CD4-positive, alpha-beta T cell treated with Interleukin-4 for 1 hour (primary cell): Measurements from ENCODE around the gene IL36RN.

ENCODE experiments used
- DNase-seq, 2 donors: peaks; one replicate each; pipeline ENCODE4 v3.0.0-alpha.2; 2020 to 2022

The IL36RN gene

GRCh38 chr2:113058998-113059960 is at the start of gene IL36RN:
IL36RN (plus strand) TSS chr2:113059198; CDS start chr2:113059439, 241 bp downstream.
- DNase-seq: no peak

DNA sequence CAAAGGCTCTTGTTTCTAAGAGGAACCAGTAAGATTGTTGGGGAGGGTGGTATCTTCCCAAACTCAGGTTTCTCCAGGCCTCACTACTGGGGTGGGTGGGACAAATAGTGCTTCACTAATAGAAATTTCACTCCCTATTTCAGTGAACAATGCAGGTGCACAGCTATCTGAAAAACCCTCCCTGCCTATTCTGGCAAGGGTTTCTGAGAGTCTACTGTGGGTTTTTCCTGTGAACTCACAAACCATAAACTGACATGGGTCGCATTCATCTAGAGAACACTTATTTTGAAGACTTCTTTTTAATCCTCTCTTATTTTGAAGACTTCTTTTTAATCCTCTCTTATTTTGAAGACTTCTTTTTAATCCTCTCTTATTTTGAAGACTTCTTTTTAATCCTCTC is 49.4 kb upstream of the IL36RN start:
- DNase-seq: no peak

- DNase-seq: no peak
Observed at GRCh38 chr2:113010088-113010487, 48.9 kb upstream of the IL36RN start.

DNA sequence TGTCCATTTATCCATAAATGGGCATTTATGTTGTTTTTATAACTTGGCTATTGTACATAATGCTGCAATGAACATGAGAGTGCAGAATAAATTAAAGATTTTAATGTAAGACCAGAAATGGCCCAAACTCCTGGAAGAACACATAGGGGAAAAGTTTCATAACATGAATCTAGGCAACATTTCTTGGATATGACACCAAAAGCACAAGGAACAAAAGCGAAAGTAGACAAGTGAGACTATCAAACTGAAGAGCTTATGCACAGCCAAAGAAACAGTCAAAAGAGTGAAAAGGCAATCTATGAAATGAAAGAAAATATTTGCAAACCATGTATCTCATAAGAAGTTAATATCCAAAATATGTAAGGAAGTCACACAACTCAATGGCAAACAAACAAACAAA is 47.9 kb upstream of the IL36RN start:
- no peak for DNase-seq

DNA sequence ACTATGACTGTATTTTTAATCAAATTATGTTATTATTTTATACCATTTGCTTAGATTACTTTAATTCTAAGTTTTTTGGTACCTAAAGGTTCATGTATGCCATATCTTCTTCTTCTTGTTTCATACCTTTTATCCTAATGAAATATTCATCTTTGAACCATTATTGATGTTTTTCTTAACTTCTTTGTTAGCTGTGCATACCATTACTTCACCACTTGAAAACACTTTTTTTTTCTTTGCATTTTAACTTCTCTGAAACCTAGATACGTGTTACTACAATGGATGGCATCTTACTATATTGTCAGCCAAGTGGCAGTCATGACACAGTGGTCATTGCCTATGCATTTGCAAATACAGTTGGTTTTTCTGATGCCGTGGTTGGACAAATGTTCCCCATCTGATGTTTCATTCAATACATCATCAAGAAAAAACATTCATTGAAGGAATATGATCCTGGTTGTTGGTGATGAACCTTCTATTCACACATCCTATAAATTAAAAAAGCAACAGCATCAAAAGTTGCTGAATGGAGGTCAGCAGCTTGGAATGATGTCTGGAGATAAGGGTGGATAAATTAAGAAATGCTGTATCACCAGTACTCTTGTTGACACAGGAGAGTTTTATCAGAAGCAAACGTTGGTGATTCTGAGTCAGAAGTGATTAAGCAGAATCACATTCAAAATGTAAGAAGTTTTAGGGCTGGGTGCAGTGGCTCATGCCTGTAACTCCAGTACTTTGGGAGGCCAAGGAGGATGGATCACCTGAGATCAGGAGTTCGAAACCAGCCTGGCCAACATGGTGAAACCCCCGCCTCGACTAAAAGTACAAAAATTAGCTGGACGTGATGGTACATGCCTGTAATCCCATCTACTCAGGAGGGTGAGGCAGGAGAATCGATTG is 46.3 kb upstream of the IL36RN start:
- no peak for DNase-seq

- DNase-seq: no peak
Observed at GRCh38 chr2:113013336-113013661, 45.7 kb upstream of the IL36RN start.

- DNase-seq: no peak
Observed at GRCh38 chr2:113014067-113014466, 44.9 kb upstream of the IL36RN start.

DNA sequence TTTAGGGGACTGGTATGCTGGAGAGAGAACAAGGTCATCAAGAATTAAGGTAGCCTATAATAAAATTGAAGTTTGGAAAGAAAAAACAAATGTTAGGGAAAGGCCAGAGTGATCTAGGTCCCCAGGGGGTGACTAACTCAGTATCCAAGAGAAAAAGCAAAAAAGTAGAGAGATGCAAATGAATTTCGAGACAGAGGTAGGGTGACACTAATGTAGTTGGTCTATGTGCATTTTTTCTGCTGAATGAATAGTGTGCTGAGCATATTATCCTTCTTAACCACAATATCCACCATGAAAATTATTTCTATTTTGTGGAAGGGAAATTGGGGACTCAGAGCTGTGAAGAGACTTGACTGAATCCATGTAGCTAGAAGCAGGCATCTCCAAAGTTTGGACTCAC is 44.0 kb upstream of the IL36RN start:
- DNase-seq: no peak

DNA sequence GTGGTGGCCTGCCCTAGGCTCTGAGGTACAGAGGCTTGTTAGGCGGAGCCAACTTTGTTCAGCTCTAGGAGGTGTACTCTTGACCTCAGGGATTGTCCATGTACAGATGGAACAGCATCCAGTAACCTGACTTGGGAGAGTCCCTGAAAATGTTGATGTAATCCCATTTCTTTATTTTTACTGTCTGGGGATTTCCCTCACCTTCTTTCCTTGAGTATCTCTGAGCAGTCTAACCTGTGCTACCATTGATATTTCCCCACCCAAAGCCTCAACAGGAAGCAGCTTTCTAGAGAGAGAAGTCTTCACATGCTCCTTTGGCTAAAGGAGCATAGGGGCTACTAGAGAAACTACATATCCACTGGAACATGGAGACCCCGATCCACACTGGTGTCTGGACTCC is 43.3 kb upstream of the IL36RN start:
- no peak for DNase-seq

DNA sequence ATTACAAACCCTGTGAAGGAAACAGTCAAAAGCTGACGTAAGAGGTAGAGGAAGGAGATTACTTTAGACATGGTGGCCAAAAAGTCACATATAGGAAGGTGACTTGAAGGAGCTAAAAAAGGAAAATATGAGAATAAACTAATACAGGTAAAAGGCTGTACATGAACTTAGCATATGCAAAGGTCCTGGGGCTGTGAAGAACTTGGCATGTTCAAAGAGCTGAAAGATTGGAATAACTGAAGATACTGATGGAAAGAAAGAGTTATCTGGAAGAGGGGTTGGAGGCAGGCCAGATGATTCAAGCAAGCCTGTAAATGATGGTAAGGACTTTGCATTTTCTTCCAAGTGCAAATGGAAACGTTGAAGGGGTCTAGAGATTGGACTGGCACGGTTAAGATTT is 40.5 kb upstream of the IL36RN start:
- no peak for DNase-seq

- DNase-seq: no peak
Observed at GRCh38 chr2:113021312-113021711, 37.7 kb upstream of the IL36RN start.

DNA sequence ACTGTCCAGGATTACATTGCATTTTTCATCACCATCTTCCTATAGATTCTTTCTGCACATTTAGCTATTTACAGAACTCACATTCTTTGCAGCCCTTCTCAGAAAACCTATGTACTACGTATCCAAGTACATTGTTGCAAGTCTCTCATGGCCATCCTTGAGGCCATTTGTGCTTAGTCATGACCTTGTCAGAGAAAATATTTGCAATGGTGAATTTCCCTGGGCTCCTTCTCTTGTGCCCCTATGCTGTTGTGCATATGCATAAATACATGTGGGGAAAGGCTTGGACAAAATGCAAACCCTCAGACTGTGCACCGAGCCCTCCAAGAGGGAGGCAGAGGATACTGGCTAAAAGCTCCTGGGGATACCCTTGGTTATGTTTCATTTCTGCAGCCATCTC is 34.2 kb upstream of the IL36RN start:
- DNase-seq: no peak

GRCh38 chr2:113025737-113026136 is 33.3 kb upstream of the IL36RN start:
- no peak for DNase-seq

DNA sequence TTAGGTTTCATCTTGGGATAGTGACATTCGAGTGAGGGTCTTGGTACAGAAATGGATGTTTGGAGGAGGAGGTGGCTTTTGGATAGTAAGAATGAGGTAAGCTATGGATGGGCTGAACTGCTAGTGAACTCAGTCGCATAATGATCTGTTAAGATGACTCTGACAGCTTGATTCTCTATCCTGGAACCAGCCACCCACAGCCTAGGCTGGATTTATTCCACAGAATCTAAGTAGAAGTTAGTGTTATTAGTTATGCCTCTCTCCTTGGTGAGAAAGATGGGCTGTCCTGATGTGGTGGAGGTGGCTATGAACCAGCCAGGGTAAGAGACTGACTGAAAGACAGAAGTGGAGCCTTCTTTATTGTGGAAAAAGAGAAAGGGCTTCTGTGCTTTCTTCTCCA is 31.3 kb upstream of the IL36RN start:
- no peak for DNase-seq

GRCh38 chr2:113028112-113028511 is 30.9 kb upstream of the IL36RN start:
- DNase-seq: no peak

DNA sequence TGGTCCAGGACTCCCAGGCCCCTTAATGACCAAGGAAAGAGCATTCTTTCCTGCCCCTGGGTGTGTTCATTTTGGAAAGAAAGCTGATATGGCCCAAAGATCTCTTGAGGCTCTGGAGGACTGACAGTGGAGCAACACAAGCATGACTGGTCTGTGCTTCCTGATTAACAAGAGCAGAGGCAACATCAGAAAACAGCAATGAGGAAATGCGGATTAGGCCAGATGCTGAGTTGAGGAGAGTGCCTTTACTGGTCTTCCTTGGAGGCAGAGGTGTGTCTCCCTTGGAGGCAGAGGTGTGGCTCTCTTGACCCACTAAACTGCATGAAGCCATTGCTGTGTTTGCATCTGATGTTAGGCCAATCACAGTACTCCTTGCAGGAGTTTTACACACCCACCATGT is 26.3 kb upstream of the IL36RN start:
- DNase-seq: no peak

DNA sequence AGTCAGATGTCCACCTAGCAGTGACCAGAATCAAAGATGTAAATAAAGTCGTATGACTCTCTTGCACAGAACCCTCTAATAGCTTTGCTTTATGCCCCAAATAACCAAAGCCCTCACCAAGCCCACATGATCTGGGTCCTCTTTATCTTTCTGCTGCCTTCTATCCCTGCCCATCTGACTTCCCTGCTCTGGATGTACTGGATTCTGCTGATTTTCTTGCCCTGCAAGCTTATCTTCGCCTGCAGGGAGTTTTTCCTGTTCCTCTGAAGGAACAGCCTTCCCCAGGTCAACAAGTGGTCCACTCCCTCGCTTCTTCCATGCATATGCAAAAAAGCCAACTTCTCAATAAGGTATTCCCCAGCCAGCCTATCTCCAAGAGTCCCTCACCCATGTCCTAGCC is 25.0 kb upstream of the IL36RN start:
- no peak for DNase-seq

DNA sequence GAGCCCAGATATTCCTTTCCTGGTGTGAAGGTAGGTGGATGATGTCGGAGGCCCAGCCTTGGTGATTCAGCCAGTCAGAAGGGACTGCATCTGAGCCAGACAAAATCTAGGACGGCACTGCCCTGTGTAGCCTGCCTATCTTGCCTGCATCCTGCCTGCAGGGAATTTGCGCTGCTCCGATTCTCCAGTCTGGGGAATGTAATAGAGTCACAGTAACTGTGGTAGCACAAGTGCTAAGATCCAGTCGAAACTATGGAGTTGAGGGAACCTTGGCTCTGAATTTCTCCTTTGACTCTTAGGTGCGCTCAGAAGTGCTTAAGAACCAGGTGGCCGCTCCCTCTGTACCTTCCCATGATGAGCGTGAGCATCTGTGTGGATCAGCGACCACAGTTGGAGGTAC is 22.2 kb upstream of the IL36RN start:
- DNase-seq: no peak

DNA sequence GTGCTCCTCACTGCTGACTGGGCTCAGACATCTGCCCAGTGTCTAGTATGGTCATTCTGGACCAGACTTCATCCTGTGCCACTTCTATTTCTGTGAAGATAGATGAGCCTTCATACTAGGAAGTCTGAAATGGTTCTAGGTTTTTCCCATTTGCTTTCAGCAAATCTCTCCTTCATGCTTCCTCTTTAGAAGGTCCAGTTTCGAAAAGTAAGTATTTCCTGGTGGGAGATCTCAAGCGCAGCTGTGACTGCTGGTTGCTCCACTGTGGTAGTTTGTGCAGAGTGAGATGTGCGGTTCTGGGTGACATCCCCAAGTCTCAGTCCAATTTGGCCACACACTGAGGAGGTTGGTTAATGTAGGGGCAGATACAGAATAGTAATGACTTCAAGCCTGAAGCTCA is 20.7 kb upstream of the IL36RN start:
- DNase-seq: no peak

DNA sequence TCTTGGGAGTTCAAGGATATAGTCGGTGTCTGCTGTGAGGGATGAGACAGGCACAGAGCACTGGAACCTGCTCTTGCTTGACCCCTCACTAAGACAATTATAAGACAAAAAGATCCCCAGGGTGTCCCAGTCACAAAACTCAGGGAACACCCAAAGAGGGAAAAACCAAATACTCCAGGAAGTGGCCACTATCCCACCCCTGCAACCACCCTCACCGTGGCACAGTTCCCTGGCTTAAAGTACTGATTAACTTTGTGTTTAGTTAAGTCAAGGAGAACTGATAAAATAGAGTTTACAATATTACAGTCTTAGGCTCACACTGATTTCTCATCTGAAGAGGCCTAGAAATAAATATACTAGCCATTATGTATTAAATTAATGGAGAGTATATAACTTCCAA is 19.8 kb upstream of the IL36RN start:
- DNase-seq: no peak

DNA sequence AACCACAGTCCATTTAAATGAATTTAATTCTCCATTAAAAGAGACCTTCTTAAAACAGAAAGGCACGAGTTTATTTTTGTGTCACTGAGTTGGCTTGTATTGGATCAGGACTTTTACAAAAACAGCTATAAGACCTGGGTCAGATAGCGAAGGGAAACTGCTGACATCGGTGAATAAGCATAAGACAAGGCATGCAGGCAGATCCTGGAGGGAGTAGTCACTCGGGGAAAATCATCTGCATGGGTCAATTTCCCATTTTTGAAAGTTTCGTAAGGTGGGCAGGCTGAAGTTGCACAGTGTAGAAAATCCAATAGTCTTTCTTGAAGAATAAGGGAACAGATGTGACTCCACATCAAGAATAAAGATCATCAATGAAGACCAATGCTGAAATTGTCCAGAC is 19.3 kb upstream of the IL36RN start:
- DNase-seq: no peak

- DNase-seq: no peak
Observed at GRCh38 chr2:113041871-113042270, 17.1 kb upstream of the IL36RN start.

GRCh38 chr2:113046465-113046864 is 12.5 kb upstream of the IL36RN start:
- no peak for DNase-seq
